GM12874 (cell line): ENCODE data around the gene BTAF1.

Experiments
- CTCF ChIP-seq: IDR thresholded peaks from 2 replicates; pipeline ENCODE4 v1.5.1; 2011; ENCODE audit warnings: low read depth, mild to moderate bottlenecking, control low read depth, low read length, moderate library complexity; ENCODE audit not compliant: insufficient read depth

BTAF1 gene

DNA sequence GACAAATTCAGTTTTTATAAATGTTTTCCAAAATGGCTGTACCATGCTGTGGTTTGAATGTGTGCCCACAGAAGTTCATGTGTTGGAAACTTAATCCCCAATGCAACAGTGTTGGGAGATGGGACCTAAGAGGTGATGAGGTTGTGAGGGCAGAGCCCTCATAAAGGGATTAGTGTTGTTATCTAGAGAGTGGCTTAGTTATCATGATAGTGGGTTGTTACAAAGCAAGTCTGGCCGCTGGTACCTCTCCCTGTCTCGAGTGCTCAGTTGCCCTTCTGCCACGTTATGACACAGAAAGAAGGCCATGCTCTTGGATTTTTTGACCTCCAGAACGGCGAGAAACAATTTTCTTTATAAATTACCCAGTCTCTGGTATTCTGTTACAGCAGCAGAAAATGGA, 119.0 kb downstream of the BTAF1 start:
- no peak for TF ChIP-seq CTCF

DNA sequence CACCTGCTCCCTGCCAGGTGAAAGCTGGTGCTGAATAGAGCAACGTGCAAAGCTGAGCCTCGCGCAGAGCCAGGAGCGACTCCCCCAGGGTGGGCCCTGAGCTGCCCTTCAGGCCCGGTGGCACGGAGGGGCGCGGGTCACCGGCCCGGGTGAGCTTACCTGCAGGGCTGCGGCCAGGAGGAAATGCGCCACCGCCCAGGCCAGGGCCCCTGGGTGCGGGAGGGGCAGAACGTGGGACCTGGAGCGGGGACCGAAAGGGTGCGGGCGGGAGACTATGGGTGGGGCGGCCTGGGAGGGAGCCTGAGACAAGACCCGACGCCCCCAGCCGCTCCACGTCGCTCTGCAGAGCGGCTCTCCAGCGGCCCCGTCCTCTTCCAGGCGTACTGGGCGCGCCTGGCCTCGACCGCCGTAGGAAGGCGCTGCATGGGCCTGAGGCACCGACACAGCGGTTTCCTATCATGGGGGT, 122.1 kb downstream of the BTAF1 start:
- TF ChIP-seq CTCF: no peak

DNA sequence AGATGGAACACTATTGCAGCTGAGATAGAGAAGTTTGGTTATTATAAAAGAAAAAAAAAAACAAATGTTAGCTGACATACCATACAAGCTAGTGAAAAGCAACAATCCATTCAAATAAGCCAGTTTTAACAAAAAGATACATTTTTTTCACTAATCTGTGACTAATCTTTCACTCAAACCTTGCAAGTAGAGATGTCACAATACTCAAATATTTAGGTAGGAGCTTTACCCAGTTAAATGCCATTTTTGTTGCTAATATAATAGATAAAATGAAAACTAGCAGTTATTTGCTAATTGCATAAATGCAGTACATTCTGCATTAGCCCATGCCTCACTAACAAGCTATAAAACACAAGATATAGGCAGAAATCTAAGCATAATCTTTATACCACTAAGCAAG, 123.6 kb downstream of the BTAF1 start:
- TF ChIP-seq CTCF: no peak

DNA sequence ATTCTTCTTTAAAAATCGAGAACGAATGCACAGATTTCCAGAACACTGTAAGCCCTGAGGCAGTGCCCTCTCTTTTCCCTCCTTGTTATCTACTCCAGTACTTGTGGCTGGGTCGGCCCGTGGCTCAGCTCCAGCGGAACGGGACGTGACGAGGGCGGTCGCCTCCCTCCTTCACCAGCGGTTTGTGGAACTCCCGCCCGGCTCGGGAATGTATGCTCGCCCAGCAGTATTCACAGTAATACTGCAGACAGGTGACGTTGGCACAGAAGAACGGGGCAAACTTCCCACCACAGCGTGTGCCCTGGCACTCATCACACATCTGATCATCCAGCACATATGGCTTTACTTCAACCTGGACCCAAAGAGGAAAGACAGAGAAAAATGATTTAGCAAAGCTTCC, 128.5 kb downstream of the BTAF1 start:
- no peak for TF ChIP-seq CTCF

DNA sequence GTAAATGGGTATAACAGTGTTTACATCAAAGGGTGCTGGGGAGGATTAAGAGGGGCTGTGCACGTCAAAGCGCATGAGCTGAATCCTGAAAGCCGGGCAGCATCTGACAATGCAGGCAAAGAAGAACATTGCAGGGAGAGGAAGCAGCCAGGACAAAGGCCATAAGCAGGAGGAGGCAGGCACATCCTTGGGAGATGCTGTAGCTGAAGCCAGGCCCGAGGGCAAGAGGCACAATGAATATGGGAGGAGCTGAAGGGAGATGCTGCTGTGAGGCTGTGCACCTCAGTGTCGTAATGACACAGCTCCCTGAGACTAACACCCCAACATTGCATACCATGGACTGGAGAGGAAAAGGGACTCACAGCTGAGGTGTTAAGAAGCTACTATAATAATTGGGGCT, 129.2 kb downstream of the BTAF1 start:
- TF ChIP-seq CTCF: no peak

- TF ChIP-seq CTCF: no peak
These were observed 131.2 kb downstream of the BTAF1 start for GRCh38 chr10:92054807-92055206.

DNA sequence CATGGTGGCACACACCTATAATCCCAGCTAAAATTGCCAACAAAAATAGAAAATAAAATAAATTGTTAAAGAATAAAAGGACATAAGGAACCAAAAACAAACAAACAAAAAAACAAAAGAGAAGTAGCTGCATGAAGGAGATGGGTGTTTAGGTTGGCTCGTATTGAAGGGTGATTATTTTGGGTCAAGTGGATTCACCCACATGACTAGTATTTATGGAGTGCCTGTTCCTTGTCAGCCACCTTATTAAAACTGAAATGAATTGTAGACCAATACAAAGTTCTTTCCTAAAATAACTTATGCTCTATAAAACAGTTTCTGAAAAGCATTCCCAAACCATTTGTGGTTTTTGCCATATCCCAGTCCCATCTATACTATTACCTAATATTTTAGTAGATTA, 138.7 kb downstream of the BTAF1 start:
- TF ChIP-seq CTCF: no peak

- no peak for TF ChIP-seq CTCF
These were observed 140.9 kb downstream of the BTAF1 start for GRCh38 chr10:92064506-92064905.
